MM.1S (cell line): ENCODE measurements around the gene CDKN1B.

ENCODE experiments used
- DNase-seq: peaks from one replicate; pipeline ENCODE4 v3.0.0-alpha.2; 2015
- H2AFZ ChIP-seq: fragments of 300-600 bp; sonication (generic); 2 replicates; pipeline ENCODE4 v1.6.0; 2016; ENCODE audit warnings: antibody characterized with exemption, low read length
- H3F3A ChIP-seq: fragments of 300-600 bp; sonication (generic); 2 replicates; pipeline ENCODE4 v1.6.1; 2016; ENCODE audit warnings: mild to moderate bottlenecking, antibody characterized with exemption, low read length, moderate library complexity, mixed read lengths; ENCODE audit not compliant: insufficient read depth
- H3K27ac ChIP-seq: fragments of 300-600 bp; sonication (generic); 2 replicates; pipeline ENCODE4 v1.5.1; 2016; ENCODE audit warnings: mild to moderate bottlenecking, low read length
- H3K27me3 ChIP-seq: fragments of 300-600 bp; sonication (generic); replicated peaks from 2 replicates; pipeline ENCODE4 v1.6.0; 2016; ENCODE audit warnings: low read length; ENCODE audit not compliant: insufficient read depth
- H3K36me3 ChIP-seq: fragments of 300-600 bp; sonication (generic); replicated peaks from 2 replicates; pipeline ENCODE4 v1.6.1; 2016; ENCODE audit warnings: mild to moderate bottlenecking, low read length, mixed read lengths; ENCODE audit not compliant: insufficient read depth
- H3K4me1 ChIP-seq: fragments of 300-600 bp; sonication (generic); 2 replicates; pipeline ENCODE4 v1.6.1; 2016; ENCODE audit warnings: low read length, mixed read lengths
- H3K4me2 ChIP-seq: fragments of 300-600 bp; sonication (generic); 2 replicates; pipeline ENCODE4 v1.6.0; 2016; ENCODE audit warnings: low read depth, low read length
- H3K4me3 ChIP-seq: fragments of 300-600 bp; sonication (generic); 2 replicates; pipeline ENCODE4 v1.5.1; 2016; ENCODE audit warnings: low read length, mixed read lengths
- H3K79me2 ChIP-seq: fragments of 300-600 bp; sonication (generic); 2 replicates; pipeline ENCODE4 v1.6.1; 2016; ENCODE audit warnings: mixed run types, low read length, mixed read lengths
- H3K9ac ChIP-seq: fragments of 300-600 bp; sonication (generic); 2 replicates; pipeline ENCODE4 v1.6.1; 2016; ENCODE audit warnings: low read length, mixed read lengths
- H3K9me2 ChIP-seq: fragments of 300-600 bp; sonication (generic); replicated peaks from 2 replicates; pipeline ENCODE4 v1.6.1; 2016; ENCODE audit warnings: mild to moderate bottlenecking, low read length, mixed read lengths; ENCODE audit not compliant: insufficient read depth
- H3K9me3 ChIP-seq: fragments of 300-600 bp; sonication (generic); replicated peaks from 2 replicates; pipeline ENCODE4 v1.6.1; 2016; ENCODE audit warnings: mild to moderate bottlenecking, low read length, mixed read lengths; ENCODE audit not compliant: insufficient read depth
- H4K20me1 ChIP-seq: fragments of 300-600 bp; sonication (generic); 2 replicates; pipeline ENCODE4 v1.6.1; 2016; ENCODE audit warnings: mild to moderate bottlenecking, low read length, moderate library complexity, mixed read lengths; ENCODE audit not compliant: insufficient read depth
- CTCF ChIP-seq: fragments of 300-600 bp; sonication (generic); IDR thresholded peaks from 2 replicates; pipeline ENCODE4 v1.5.1; 2016; ENCODE audit warnings: antibody characterized with exemption, low read length, mixed read lengths
- EZH2 ChIP-seq: fragments of 300-600 bp; sonication (generic); optimal IDR thresholded peaks from 2 replicates; pipeline ENCODE3; 2017; ENCODE audit warnings: low read depth, mild to moderate bottlenecking, antibody characterized with exemption, low read length, mixed read lengths
- EZH2phosphoT487 ChIP-seq: fragments of 300-600 bp; sonication (generic); IDR thresholded peaks from 2 replicates; pipeline ENCODE4 v1.6.1; 2018; ENCODE audit warnings: antibody characterized with exemption, low read length

CDKN1B gene

GRCh38 chr12:12720672-12721161 is 3.5 kb downstream of the CDKN1B start:
- Histone ChIP-seq H3K4me1 (0 out of 2 replicates have a peak, but pooled peaks cover 5% of the 10 kb centered on the region), H2AFZ (no peak overlapping the region), H3F3A (peaks cover 83% of the 10 kb centered on the region), H3K27me3 (no peaks in the 10 kb centered on the region), H3K79me2 (peaks cover 87% of the 10 kb centered on the region), H3K27ac (peak overlapping the region; percentile 97), H4K20me1 (no peaks in the 10 kb centered on the region), H3K9me2 (no peaks in the 10 kb centered on the region), H3K36me3 (peaks cover 15% of the 10 kb centered on the region), H3K9ac (peak overlapping the region; percentile 100), H3K4me3 (peak overlapping the region; percentile 94), H3K4me2 (peak overlapping the region; percentile 89), H3K9me3 (no peaks in the 10 kb centered on the region)
- TF ChIP-seq EZH2phosphoT487 (no peak), EZH2 (no peak), CTCF (no peak)
- DNase-seq, result peak; percentile 53

- H3K4me1 ChIP-seq, result 0 out of 2 replicates have a peak, but pooled peaks cover 5% of the 10 kb centered on the region
- peak overlapping the region; percentile 100 for H3K9ac ChIP-seq
Observed at GRCh38 chr12:12721176-12721751, 4.1 kb downstream of the CDKN1B start.

GRCh38 chr12:12721814-12722434 is 4.8 kb downstream of the CDKN1B start:
- Histone ChIP-seq H3K9me2 (no peaks in the 10 kb centered on the region), H3K36me3 (peaks cover 15% of the 10 kb centered on the region), H3K9me3 (no peaks in the 10 kb centered on the region), H3K27me3 (no peaks in the 10 kb centered on the region), H3K79me2 (peaks cover 87% of the 10 kb centered on the region), H3K9ac (peak overlapping the region; percentile 100), H3K4me3 (peak overlapping the region; percentile 94), H3K4me2 (peak overlapping the region; percentile 89), H3K4me1 (0 out of 2 replicates have a peak, but pooled peaks cover 5% of the 10 kb centered on the region), H3K27ac (peak overlapping the region; percentile 97), H2AFZ (no peak overlapping the region), H3F3A (peaks cover 83% of the 10 kb centered on the region), H4K20me1 (no peaks in the 10 kb centered on the region)
- TF ChIP-seq EZH2, result no peak
- no peak for TF ChIP-seq CTCF
- TF ChIP-seq EZH2phosphoT487, result no peak
- peak; percentile 20 for DNase-seq

More at GRCh38 chr12:12721176-12721751, 4.1 kb downstream of the CDKN1B start:
- DNase-seq, result peak; percentile 53
- H3K9me2 ChIP-seq, result no peaks in the 10 kb centered on the region
- no peaks in the 10 kb centered on the region for H3K27me3 ChIP-seq
- H3K79me2 ChIP-seq, result peaks cover 87% of the 10 kb centered on the region
- no peak overlapping the region for H2AFZ ChIP-seq
- no peaks in the 10 kb centered on the region for H3K9me3 ChIP-seq
- peak overlapping the region; percentile 89 for H3K4me2 ChIP-seq
- H3K36me3 ChIP-seq, result peaks cover 15% of the 10 kb centered on the region
- H4K20me1 ChIP-seq, result no peaks in the 10 kb centered on the region
- H3K27ac ChIP-seq, result peak overlapping the region; percentile 97
- H3K4me3 ChIP-seq, result peak overlapping the region; percentile 94
- TF ChIP-seq CTCF (no peak), EZH2 (no peak), EZH2phosphoT487 (no peak)
- H3F3A ChIP-seq, result peaks cover 83% of the 10 kb centered on the region
